Lower lobe of right lung (tissue), 2 donors: Measurements from ENCODE around the gene IREB2. TPM values are rescaled to one million over a fixed set of nuclear protein-coding genes. Genes with fewer than 3 reads are reported as not detected.

Source experiments
- ATAC-seq, 2 donors: fragments of 200-7000 bp; cut with Tn5 transposase; one replicate each; pipeline ENCODE4 v1.9.1; 2020 to 2022; ENCODE audit warnings: mild to moderate bottlenecking in 2 of 2, moderate library complexity in 2 of 2
- DNase-seq: peaks from one replicate; pipeline ENCODE4 v3.0.0-alpha.2; 2020
- H3K27ac ChIP-seq: fragments of 200-600 bp; one replicate; pipeline ENCODE4 v1.8.0; 2022
- H3K27me3 ChIP-seq: fragments of 200-600 bp; one replicate; pipeline ENCODE4 v1.8.0; 2022; ENCODE audit warnings: low read depth
- H3K36me3 ChIP-seq: fragments of 200-600 bp; one replicate; pipeline ENCODE4 v1.8.0; 2022; ENCODE audit warnings: mild to moderate bottlenecking
- H3K4me1 ChIP-seq: fragments of 200-600 bp; one replicate; pipeline ENCODE4 v1.8.0; 2022
- H3K4me3 ChIP-seq: fragments of 200-600 bp; one replicate; pipeline ENCODE4 v1.8.0; 2022; ENCODE audit warnings: mild to moderate bottlenecking
- H3K9me3 ChIP-seq: fragments of 200-600 bp; one replicate; pipeline ENCODE4 v1.8.0; 2022
- intact Hi-C: fragments of 100-400 bp; cut with DNase I; formaldehyde crosslinking; loops from one replicate; pipeline ENCODE4 v1.11.0; 2022
- total RNA-seq: library from RNA; stranded (reverse); fragmentation: NEBNext Ultra II Directional; extraction: Animal tissue kit (Norgen Biotek cat#: 25700); gene quantifications from one replicate; pipeline ENCODE4 v1.2.1, GENCODE V29; 2021
- TF ChIP-seq, protein P1 (sequence below): fragments of 200-600 bp; IDR thresholded peaks from one replicate; pipeline ENCODE4 v1.8.0; 2022; ENCODE audit warnings: antibody characterized with exemption, mild to moderate bottlenecking
- donor health status: DM: no; HTN: yes; CAD: no; lungs with severe emphysema.

The IREB2 gene
- total RNA-seq, 1 donor from 2014 or later: 56.4 TPM

GRCh38 chr15:78415284-78415683 is 22.7 kb upstream of the IREB2 start:
- Histone ChIP-seq H3K4me1 (no peaks in the 10 kb centered on the region), H3K9me3 (no peaks in the 10 kb centered on the region), H3K36me3 (no peaks in the 10 kb centered on the region), H3K4me3 (no peak overlapping the region), H3K27ac (no peak overlapping the region), H3K27me3 (no peaks in the 10 kb centered on the region)
- intact Hi-C loops: no loop called here
- TF ChIP-seq, protein P1, sequence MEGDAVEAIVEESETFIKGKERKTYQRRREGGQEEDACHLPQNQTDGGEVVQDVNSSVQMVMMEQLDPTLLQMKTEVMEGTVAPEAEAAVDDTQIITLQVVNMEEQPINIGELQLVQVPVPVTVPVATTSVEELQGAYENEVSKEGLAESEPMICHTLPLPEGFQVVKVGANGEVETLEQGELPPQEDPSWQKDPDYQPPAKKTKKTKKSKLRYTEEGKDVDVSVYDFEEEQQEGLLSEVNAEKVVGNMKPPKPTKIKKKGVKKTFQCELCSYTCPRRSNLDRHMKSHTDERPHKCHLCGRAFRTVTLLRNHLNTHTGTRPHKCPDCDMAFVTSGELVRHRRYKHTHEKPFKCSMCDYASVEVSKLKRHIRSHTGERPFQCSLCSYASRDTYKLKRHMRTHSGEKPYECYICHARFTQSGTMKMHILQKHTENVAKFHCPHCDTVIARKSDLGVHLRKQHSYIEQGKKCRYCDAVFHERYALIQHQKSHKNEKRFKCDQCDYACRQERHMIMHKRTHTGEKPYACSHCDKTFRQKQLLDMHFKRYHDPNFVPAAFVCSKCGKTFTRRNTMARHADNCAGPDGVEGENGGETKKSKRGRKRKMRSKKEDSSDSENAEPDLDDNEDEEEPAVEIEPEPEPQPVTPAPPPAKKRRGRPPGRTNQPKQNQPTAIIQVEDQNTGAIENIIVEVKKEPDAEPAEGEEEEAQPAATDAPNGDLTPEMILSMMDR: no peak
- ATAC-seq (no peak), DNase-seq (no peak)

DNA sequence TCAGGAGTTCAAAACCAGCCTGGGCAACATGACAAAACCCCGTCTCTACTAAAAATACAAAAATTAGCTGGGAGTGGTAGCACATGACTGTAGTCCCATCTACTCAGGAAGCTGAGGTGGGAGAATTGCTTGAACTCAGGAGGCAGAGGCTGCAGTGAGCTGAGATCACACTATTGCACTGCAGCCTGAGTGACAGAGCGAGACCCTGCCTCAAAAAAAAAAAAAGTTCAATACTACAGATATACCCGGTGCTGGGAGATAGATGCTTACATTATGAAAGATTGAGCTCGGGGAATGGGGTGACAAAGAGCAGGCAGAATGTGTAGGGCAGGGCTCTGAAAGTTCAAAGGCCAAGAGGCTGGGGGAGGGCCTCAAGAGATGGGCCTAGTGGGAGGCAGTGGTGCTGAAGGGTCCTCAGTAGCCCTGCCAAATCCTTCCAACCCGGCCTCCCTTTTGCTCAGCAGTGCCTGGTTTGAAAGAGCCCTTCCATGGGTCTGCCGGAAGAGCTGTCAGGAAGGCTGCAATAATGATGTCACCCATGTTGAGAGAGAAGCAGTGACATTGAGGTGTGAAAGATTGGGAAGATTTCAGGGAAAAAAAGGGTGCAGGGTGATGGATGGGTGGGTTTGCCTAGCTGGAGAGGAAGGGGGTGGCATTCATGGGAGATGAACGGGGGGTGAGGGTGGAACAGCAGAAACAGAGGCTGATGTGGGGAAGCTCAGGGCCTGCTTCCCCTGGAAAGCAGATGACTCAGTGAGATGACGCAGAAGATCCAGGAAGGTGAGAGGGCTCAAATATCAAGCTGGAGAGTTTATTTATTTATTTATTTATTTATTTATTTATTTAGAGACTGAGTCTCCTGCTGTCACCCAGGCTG is 20.0 kb upstream of the IREB2 start:
- H3K4me3 ChIP-seq: no peak overlapping the region
- H3K27ac ChIP-seq: no peak overlapping the region
- H3K4me1 ChIP-seq: no peaks in the 10 kb centered on the region
- ATAC-seq: no peak
- H3K9me3 ChIP-seq: no peaks in the 10 kb centered on the region
- H3K27me3 ChIP-seq: no peaks in the 10 kb centered on the region
- H3K36me3 ChIP-seq: no peaks in the 10 kb centered on the region
- TF ChIP-seq, protein P1: no peak
- no peak for DNase-seq
- intact Hi-C loops: no loop called here

- intact Hi-C loops: no loop called here
Measured at GRCh38 chr15:78418686-78419085, 19.3 kb upstream of the IREB2 start.

GRCh38 chr15:78419367-78419766 is 18.6 kb upstream of the IREB2 start:
- DNase-seq (no peak), ATAC-seq (no peak)
- H3K4me3 ChIP-seq: no peak overlapping the region
- H3K9me3 ChIP-seq: no peaks in the 10 kb centered on the region
- no peaks in the 10 kb centered on the region for H3K4me1 ChIP-seq
- H3K27ac ChIP-seq: no peak overlapping the region
- no peaks in the 10 kb centered on the region for H3K27me3 ChIP-seq
- no peaks in the 10 kb centered on the region for H3K36me3 ChIP-seq
- intact Hi-C loops: no loop called here
- TF ChIP-seq, protein P1: no peak

More at GRCh38 chr15:78418686-78419085, 19.3 kb upstream of the IREB2 start:
- H3K9me3 ChIP-seq: no peaks in the 10 kb centered on the region
- ATAC-seq (no peak), DNase-seq (no peak)
- no peak overlapping the region for H3K4me3 ChIP-seq
- TF ChIP-seq, protein P1: no peak
- no peak overlapping the region for H3K27ac ChIP-seq
- no peaks in the 10 kb centered on the region for H3K4me1 ChIP-seq
- H3K27me3 ChIP-seq: no peaks in the 10 kb centered on the region
- no peaks in the 10 kb centered on the region for H3K36me3 ChIP-seq

GRCh38 chr15:78420220-78420619 is 17.8 kb upstream of the IREB2 start:
- no peaks in the 10 kb centered on the region for H3K36me3 ChIP-seq

More at GRCh38 chr15:78420220-78420619, 17.8 kb upstream of the IREB2 start:
- no peak for ATAC-seq
- Histone ChIP-seq H3K4me1 (no peaks in the 10 kb centered on the region), H3K4me3 (no peak overlapping the region), H3K9me3 (no peaks in the 10 kb centered on the region), H3K27ac (no peak overlapping the region), H3K27me3 (no peaks in the 10 kb centered on the region)
- intact Hi-C loops: loop anchor here (10.0 kb wide), 1 partner anchor 115 kb away; no protein-coding TSS in a partner anchor
- no peak for DNase-seq
- TF ChIP-seq, protein P1: no peak
